Measurements from ENCODE around the gene CHST8. TPM values are rescaled to one million over a fixed set of nuclear protein-coding genes. Genes with fewer than 3 reads are reported as not detected.

Gene CHST8, protein sequence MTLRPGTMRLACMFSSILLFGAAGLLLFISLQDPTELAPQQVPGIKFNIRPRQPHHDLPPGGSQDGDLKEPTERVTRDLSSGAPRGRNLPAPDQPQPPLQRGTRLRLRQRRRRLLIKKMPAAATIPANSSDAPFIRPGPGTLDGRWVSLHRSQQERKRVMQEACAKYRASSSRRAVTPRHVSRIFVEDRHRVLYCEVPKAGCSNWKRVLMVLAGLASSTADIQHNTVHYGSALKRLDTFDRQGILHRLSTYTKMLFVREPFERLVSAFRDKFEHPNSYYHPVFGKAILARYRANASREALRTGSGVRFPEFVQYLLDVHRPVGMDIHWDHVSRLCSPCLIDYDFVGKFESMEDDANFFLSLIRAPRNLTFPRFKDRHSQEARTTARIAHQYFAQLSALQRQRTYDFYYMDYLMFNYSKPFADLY
- total RNA-seq, result 1 to 10 TPM in 1 of 2 donors, not detected in 1; 2.7 TPM
- 0 to 0.08 reads per million in 2 donors for total RNA-seq

DNA sequence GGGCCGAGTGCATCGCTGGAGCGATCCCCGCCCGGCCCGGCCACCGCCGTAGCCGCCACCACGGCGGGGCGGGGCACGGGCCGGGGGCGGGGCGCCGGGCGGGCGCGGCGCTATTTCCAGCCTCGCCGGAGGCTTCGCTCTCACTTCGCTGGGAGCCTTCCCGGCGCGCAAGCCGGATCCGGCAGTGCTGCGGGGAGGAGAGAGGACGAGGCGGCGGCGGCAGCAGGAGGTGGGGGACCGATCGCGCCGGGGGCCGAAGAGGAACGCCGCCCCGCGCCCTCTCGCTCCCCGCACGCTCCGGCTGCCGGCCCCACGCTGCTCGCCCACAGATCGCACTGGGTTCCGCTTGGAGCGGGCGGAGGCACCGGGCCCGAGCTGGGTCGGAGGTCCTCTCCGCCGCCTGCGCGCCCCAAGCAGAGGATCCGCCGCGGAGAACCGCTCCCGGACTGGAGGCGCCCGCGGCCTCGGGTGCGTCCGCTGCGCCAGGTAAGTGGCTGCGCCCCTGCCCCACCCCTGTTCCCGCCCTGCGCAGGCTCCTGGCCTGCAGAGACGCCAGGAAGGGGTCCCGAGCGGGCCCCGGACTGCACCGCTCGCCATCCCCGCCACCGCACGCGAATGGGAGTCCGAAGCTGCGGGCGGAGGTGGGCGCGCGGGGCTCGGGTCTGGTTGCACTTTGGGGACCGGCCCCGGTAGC, at the start of gene CHST8:
TSS of gene CHST8 (plus strand) at position 143 of the 694 bp plus-strand sequence. CDS start 67,309 bp downstream, outside the sequence.
- ATAC-seq, result no peak
- DNase-seq, result no peak
- Mint-ChIP-seq H3K36me3 (ENCODE audit: low read depth) (peaks cover 7% of the 10 kb centered on the region), H3K27ac (no peak within 1 kb of the TSS), H3K4me3 (peak within 1 kb of the TSS; percentile 41), H3K27me3 (peaks cover 49% of the 10 kb centered on the region), H3K4me1 (no peaks in the 10 kb centered on the region)
- H3K9me3 ChIP-seq (ENCODE audit: control insufficient read depth, low read length, poor library complexity, severe bottlenecking), result no peaks in the 10 kb centered on the region

DNA sequence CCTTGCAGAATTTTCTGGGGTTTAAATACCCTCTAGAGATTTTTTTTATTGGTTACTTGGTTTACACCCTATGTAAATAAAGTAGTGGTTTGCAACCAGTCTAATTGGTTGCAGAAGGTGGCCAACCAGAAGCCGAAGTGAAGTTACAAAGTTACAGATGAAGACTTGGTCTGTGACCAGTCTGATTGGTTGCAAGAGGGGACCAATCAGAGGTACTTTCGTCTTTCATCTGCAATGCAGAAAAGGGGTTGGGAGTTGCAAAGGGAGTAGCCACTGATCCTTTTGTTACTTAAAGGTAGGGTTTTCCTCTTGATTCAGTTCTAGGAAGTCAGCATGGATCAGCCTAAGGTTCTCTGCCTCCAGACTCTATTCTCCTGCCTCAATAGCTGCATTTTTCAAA, 48.8 kb upstream of the CHST8 start:
- peaks cover 2% of the 10 kb centered on the region for H3K36me3 Mint-ChIP-seq (ENCODE audit: low read depth)
- no peak overlapping the region for H3K27ac Mint-ChIP-seq
- no peaks in the 10 kb centered on the region for H3K4me1 Mint-ChIP-seq
- no peak overlapping the region for H3K4me3 Mint-ChIP-seq
- H3K27me3 Mint-ChIP-seq, result peaks cover 36% of the 10 kb centered on the region
- ATAC-seq (no peak), DNase-seq (no peak)
- peaks cover 3% of the 10 kb centered on the region for H3K9me3 ChIP-seq (ENCODE audit: control insufficient read depth, low read length, poor library complexity, severe bottlenecking)

DNA sequence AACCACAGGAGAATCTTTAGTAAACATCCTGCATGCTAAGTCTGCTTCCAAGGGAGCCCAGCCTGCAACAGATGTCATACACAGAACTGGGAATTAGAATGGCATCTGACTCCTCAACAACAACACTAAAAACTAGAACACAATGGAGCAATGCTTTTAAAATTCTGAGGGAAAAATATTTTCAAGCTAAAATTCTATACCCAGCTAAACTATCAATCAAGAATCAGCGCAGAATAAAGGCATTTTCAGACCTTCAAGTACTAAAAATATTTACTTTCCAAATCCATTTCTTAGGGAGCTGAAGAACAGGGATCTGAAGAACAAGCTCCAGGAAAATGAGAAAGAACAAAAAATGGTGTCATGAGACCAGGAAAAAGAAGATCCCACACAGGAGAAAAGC, 46.9 kb upstream of the CHST8 start:
- no peak overlapping the region for H3K27ac Mint-ChIP-seq
- peaks cover 3% of the 10 kb centered on the region for H3K9me3 ChIP-seq (ENCODE audit: control insufficient read depth, low read length, poor library complexity, severe bottlenecking)
- H3K27me3 Mint-ChIP-seq, result peaks cover 17% of the 10 kb centered on the region
- ATAC-seq (no peak), DNase-seq (no peak)
- H3K4me3 Mint-ChIP-seq, result no peak overlapping the region
- H3K4me1 Mint-ChIP-seq, result no peaks in the 10 kb centered on the region
- peaks cover 2% of the 10 kb centered on the region for H3K36me3 Mint-ChIP-seq (ENCODE audit: low read depth)

DNA sequence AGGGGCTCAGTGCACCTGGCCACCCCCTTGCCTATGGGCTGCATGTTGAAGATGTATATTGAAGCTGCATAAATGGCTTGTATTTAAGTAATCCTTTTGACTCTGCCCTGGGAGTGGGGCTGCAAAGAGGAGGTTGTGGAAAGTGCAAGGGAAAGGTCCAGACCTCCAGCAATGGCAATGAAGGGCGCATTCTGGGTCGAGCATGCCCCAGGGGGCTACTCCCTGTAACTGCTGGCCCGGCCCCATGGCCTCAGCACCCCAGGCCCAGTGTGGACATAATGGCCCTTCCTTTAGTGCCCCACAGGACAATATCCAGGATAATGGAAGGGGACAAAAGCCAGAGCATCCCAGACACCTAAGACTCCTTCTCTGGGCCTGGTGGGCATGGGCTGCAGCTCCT, 43.1 kb upstream of the CHST8 start:
- Mint-ChIP-seq H3K27ac (no peak overlapping the region), H3K4me3 (no peak overlapping the region), H3K4me1 (peaks cover 4% of the 10 kb centered on the region), H3K27me3 (peaks cover 22% of the 10 kb centered on the region), H3K36me3 (ENCODE audit: low read depth) (peaks cover 2% of the 10 kb centered on the region)
- no peak for DNase-seq
- no peak for ATAC-seq
- H3K9me3 ChIP-seq (ENCODE audit: control insufficient read depth, low read length, poor library complexity, severe bottlenecking), result peaks cover 3% of the 10 kb centered on the region

GRCh38 chr19:33580026-33580644, 41.6 kb upstream of the CHST8 start:
- H3K9me3 ChIP-seq (ENCODE audit: control insufficient read depth, low read length, poor library complexity, severe bottlenecking), result no peaks in the 10 kb centered on the region
- peaks cover 2% of the 10 kb centered on the region for H3K36me3 Mint-ChIP-seq (ENCODE audit: low read depth)
- H3K27me3 Mint-ChIP-seq, result peaks cover 24% of the 10 kb centered on the region
- DNase-seq (no peak), ATAC-seq (no peak)
- no peak overlapping the region for H3K4me3 Mint-ChIP-seq
- H3K27ac Mint-ChIP-seq, result no peak overlapping the region
- H3K4me1 Mint-ChIP-seq, result peaks cover 4% of the 10 kb centered on the region

GRCh38 chr19:33580645-33581037, 41.1 kb upstream of the CHST8 start:
- Mint-ChIP-seq H3K27me3 (peaks cover 24% of the 10 kb centered on the region), H3K4me3 (no peak overlapping the region), H3K4me1 (peaks cover 4% of the 10 kb centered on the region), H3K27ac (no peak overlapping the region), H3K36me3 (ENCODE audit: low read depth) (peaks cover 2% of the 10 kb centered on the region)
- ATAC-seq (no peak), DNase-seq (no peak)
- no peaks in the 10 kb centered on the region for H3K9me3 ChIP-seq (ENCODE audit: control insufficient read depth, low read length, poor library complexity, severe bottlenecking)

- Mint-ChIP-seq H3K27me3 (peaks cover 24% of the 10 kb centered on the region), H3K36me3 (ENCODE audit: low read depth) (peaks cover 2% of the 10 kb centered on the region), H3K4me3 (no peak overlapping the region), H3K4me1 (peaks cover 4% of the 10 kb centered on the region), H3K27ac (no peak overlapping the region)
- peaks cover 3% of the 10 kb centered on the region for H3K9me3 ChIP-seq (ENCODE audit: control insufficient read depth, low read length, poor library complexity, severe bottlenecking)
- ATAC-seq (no peak), DNase-seq (no peak)
Measured at GRCh38 chr19:33582914-33583313, 38.8 kb upstream of the CHST8 start.

DNA sequence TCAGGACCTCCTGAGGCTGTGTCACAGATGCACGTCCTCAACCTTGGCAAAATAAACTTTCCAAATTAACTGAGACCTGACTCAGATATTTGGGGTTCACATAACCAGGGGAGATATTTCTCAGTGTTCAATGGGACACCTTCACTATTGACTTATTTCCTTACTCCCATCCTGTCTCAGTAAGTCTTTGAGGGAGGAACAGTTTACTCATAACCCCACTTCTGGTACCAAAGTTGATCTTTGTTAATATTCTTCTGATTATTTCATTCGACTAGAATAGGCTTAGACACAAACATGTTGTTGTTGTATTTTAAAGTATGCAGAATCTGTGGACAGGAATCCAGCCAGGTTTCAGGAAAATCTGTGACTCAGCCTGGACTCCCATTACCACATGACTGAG, 34.6 kb upstream of the CHST8 start:
- ATAC-seq (no peak), DNase-seq (no peak)
- Mint-ChIP-seq H3K27ac (no peak overlapping the region), H3K4me1 (peaks cover 2% of the 10 kb centered on the region), H3K27me3 (peaks cover 11% of the 10 kb centered on the region), H3K36me3 (ENCODE audit: low read depth) (peaks cover 2% of the 10 kb centered on the region), H3K4me3 (no peak overlapping the region)
- peaks cover 3% of the 10 kb centered on the region for H3K9me3 ChIP-seq (ENCODE audit: control insufficient read depth, low read length, poor library complexity, severe bottlenecking)

DNA sequence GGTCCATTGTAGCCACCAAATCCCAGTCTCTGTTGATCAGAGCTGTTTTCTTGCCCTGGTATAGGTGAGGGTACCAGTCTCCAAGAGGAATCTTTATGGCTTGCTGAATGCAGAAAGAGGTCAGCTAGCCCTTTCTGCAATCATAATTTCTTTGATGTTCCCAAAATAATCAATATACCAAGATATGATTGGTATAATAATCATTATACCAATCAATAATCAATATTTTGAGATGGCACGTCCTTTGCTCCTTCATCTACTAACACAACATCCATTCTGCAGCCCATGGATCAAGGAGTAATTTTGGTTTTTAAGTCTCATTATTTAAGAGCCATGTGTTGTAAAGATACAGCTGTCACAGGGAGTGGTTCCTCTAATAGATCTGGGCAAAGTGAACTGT, 31.5 kb upstream of the CHST8 start:
- no peak for DNase-seq
- H3K27me3 Mint-ChIP-seq, result peaks cover 19% of the 10 kb centered on the region
- no peak overlapping the region for H3K4me3 Mint-ChIP-seq
- ATAC-seq, result no peak
- no peak overlapping the region for H3K27ac Mint-ChIP-seq
- H3K4me1 Mint-ChIP-seq, result no peaks in the 10 kb centered on the region
- H3K36me3 Mint-ChIP-seq (ENCODE audit: low read depth), result no peaks in the 10 kb centered on the region
- peaks cover 3% of the 10 kb centered on the region for H3K9me3 ChIP-seq (ENCODE audit: control insufficient read depth, low read length, poor library complexity, severe bottlenecking)

GRCh38 chr19:33595783-33596182, 26.0 kb upstream of the CHST8 start:
- DNase-seq (no peak), ATAC-seq (no peak)
- Mint-ChIP-seq H3K4me3 (no peak overlapping the region), H3K27me3 (peaks cover 38% of the 10 kb centered on the region), H3K36me3 (ENCODE audit: low read depth) (no peaks in the 10 kb centered on the region), H3K27ac (no peak overlapping the region), H3K4me1 (no peaks in the 10 kb centered on the region)
- no peaks in the 10 kb centered on the region for H3K9me3 ChIP-seq (ENCODE audit: control insufficient read depth, low read length, poor library complexity, severe bottlenecking)

DNA sequence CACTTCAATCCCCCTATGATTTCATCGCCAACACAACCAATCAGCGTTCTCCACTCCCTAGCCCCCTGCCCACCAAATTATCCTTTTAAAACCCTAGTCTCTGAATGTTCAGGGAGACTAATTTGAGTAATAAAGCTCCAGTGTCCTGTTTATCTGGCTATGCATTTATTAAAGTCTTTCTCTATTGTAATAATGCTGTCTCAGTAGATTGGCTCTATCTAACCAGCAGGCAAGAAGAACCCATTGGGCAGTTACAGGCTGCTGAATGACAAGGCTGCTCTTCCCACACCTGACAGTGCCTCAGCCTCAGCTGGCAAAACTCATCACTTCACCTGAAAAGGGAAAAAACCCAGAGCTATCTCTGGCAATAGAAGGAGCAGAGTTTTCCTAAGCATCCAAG, 20.2 kb upstream of the CHST8 start:
- peaks cover 14% of the 10 kb centered on the region for H3K27me3 Mint-ChIP-seq
- no peaks in the 10 kb centered on the region for H3K9me3 ChIP-seq (ENCODE audit: control insufficient read depth, low read length, poor library complexity, severe bottlenecking)
- no peaks in the 10 kb centered on the region for H3K4me1 Mint-ChIP-seq
- ATAC-seq (no peak), DNase-seq (no peak)
- H3K4me3 Mint-ChIP-seq, result no peak overlapping the region
- no peak overlapping the region for H3K27ac Mint-ChIP-seq
- no peaks in the 10 kb centered on the region for H3K36me3 Mint-ChIP-seq (ENCODE audit: low read depth)

DNA sequence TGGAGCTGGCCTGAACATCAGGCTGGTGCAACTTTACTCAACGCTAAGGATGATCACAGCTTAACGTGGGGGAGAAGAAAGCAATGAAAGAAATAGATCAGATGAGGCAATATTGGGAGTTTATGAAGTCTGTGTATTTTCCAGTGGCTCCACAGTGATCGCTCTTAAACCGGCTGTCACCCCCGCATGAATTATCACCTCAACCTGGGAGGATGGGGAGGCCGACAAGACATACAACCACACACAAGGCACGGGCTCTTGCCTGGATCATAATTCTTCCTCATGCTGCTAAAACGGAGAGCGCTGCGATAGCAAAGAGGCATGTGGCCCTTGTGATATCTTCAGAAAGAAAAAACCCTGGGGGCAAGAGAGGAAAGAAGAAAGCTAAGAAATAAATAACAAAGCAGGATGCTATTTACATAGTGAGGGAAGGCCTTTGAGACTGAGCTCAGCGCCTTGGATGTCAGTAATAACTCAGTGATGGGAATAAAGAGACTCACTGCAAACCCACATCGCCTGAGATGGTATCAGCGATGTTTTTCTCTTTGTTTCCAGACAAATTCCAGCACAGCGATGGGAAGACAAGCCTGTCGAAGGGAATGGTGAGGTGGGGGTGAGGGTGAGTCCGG, 19.1 kb upstream of the CHST8 start:
- ATAC-seq, result no peak
- DNase-seq, result no peak
- Mint-ChIP-seq H3K4me1 (no peaks in the 10 kb centered on the region), H3K36me3 (ENCODE audit: low read depth) (no peaks in the 10 kb centered on the region), H3K27me3 (peaks cover 17% of the 10 kb centered on the region), H3K27ac (no peak overlapping the region), H3K4me3 (no peak overlapping the region)
- H3K9me3 ChIP-seq (ENCODE audit: control insufficient read depth, low read length, poor library complexity, severe bottlenecking), result no peaks in the 10 kb centered on the region

DNA sequence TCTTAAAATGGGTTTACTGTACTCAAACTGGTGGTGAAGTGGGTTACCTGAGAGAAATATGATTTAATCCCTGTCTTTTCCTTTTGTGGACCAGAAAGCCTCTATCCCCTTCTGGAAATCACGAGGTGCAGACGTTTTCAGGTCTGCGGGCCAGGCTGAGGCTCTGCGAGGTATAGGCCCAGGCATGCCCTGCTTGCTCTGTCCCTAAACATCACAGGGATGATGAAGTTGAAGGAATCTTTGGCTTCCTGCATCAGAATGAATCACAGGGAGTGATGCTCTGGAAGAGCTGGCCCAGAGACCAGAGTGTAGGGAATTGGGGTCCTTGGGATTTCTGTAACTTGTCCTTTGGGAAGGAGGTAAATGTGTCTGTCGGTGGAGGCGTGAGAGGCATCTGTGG, 18.4 kb upstream of the CHST8 start:
- H3K4me1 Mint-ChIP-seq, result no peaks in the 10 kb centered on the region
- H3K4me3 Mint-ChIP-seq, result no peak overlapping the region
- H3K36me3 Mint-ChIP-seq (ENCODE audit: low read depth), result no peaks in the 10 kb centered on the region
- H3K27me3 Mint-ChIP-seq, result peaks cover 20% of the 10 kb centered on the region
- ATAC-seq (no peak), DNase-seq (no peak)
- H3K9me3 ChIP-seq (ENCODE audit: control insufficient read depth, low read length, poor library complexity, severe bottlenecking), result no peaks in the 10 kb centered on the region
- H3K27ac Mint-ChIP-seq, result no peak overlapping the region

Data from T-helper 17 cell (primary cell).